GM23338 (cell line): Measurements from ENCODE around the gene LIMK2. TPM values are rescaled to one million over a fixed set of nuclear protein-coding genes. Genes with fewer than 3 reads are reported as not detected.

ENCODE experiments used
- ATAC-seq: fragments of 200-7000 bp; cut with Tn5 transposase; 3 replicates; pipeline ENCODE4 v1.9.1; 2020
- DNase-seq: peaks from one replicate; pipeline ENCODE4 v3.0.0-alpha.2; 2015; ENCODE audit warnings: low spot score
- H2AFZ ChIP-seq: fragments of 200-600 bp; sonication (generic); 2 replicates; pipeline ENCODE4 v1.8.0; 2016; ENCODE audit warnings: antibody characterized with exemption, mild to moderate bottlenecking, moderate library complexity
- H3F3A ChIP-seq: fragments of 200-600 bp; sonication (generic); replicated peaks from 2 replicates; pipeline ENCODE4 v1.8.0; 2017; ENCODE audit warnings: antibody characterized with exemption, mixed run types, low read depth
- H3K27ac ChIP-seq: fragments of 200-600 bp; sonication (generic); 2 replicates; pipeline ENCODE4 v1.6.1; 2016; ENCODE audit warnings: low read depth
- H3K27me3 ChIP-seq: fragments of 200-600 bp; sonication (generic); 2 replicates; pipeline ENCODE4 v1.8.0; 2016; ENCODE audit warnings: mild to moderate bottlenecking, mixed run types, moderate library complexity; ENCODE audit not compliant: insufficient read depth
- H3K36me3 ChIP-seq: fragments of 200-600 bp; sonication (generic); 2 replicates; pipeline ENCODE4 v1.8.0; 2016; ENCODE audit warnings: mild to moderate bottlenecking; ENCODE audit not compliant: insufficient read depth
- H3K4me1 ChIP-seq: fragments of 200-600 bp; sonication (generic); 2 replicates; pipeline ENCODE4 v1.8.0; 2016; ENCODE audit warnings: mild to moderate bottlenecking, moderate library complexity; ENCODE audit not compliant: insufficient read depth
- H3K4me2 ChIP-seq: fragments of 200-600 bp; sonication (generic); 2 replicates; pipeline ENCODE4 v1.7.1; 2017; ENCODE audit warnings: mixed run types
- H3K4me3 ChIP-seq: fragments of 200-600 bp; sonication (generic); 2 replicates; pipeline ENCODE4 v1.6.1; 2016; ENCODE audit warnings: mixed run types
- H3K79me2 ChIP-seq: fragments of 200-600 bp; sonication (generic); replicated peaks from 2 replicates; pipeline ENCODE4 v1.8.0; 2017; ENCODE audit warnings: mild to moderate bottlenecking; ENCODE audit not compliant: insufficient read depth
- H3K9me2 ChIP-seq: fragments of 200-600 bp; sonication (generic); 2 replicates; pipeline ENCODE4 v1.8.0; 2017; ENCODE audit not compliant: insufficient read depth
- H4K20me1 ChIP-seq: fragments of 200-600 bp; sonication (generic); replicated peaks from 2 replicates; pipeline ENCODE4 v1.8.0; 2017; ENCODE audit warnings: mild to moderate bottlenecking; ENCODE audit not compliant: insufficient read depth
- H3K27ac Mint-ChIP-seq: 2 replicates; pipeline ENCODE4 v1.8.0; 2020; ENCODE audit warnings: inconsistent platforms, mild to moderate bottlenecking, moderate library complexity, mixed read lengths
- H3K27me3 Mint-ChIP-seq: 3 replicates; pipeline ENCODE4 v1.8.0; 2022; ENCODE audit warnings: low read depth, mild to moderate bottlenecking, moderate library complexity, mixed read lengths, inconsistent platforms; ENCODE audit not compliant: insufficient read depth, poor library complexity
- H3K36me3 Mint-ChIP-seq: 3 replicates; pipeline ENCODE4 v1.8.0; 2021; ENCODE audit warnings: low read depth, mild to moderate bottlenecking, inconsistent platforms, moderate library complexity, mixed read lengths
- H3K4me1 Mint-ChIP-seq: 3 replicates; pipeline ENCODE4 v1.8.0; 2020; ENCODE audit warnings: mild to moderate bottlenecking, inconsistent platforms, mixed read lengths
- H3K4me3 Mint-ChIP-seq: 3 replicates; pipeline ENCODE4 v1.8.0; 2021; ENCODE audit warnings: moderate library complexity, mild to moderate bottlenecking, inconsistent platforms, mixed read lengths
- H3K9me3 Mint-ChIP-seq: 3 replicates; pipeline ENCODE4 v1.8.0; 2020; ENCODE audit warnings: moderate library complexity, mild to moderate bottlenecking, inconsistent platforms, mixed read lengths
- CREB1 ChIP-seq: fragments of 250-450 bp; sonication (Bioruptor Pico); IDR thresholded peaks from 2 replicates; pipeline ENCODE4 v1.5.0; 2020; ENCODE audit warnings: low read depth, mild to moderate bottlenecking, moderate library complexity
- CTCF ChIP-seq, 2 experiments: fragments of 200-600 bp in 1 of 2; sonication (generic) in 1 of 2; conservative IDR thresholded peaks; 2 replicates each; pipeline versions ENCODE4 v1.5.1 to v1.6.1; 2016 to 2017; ENCODE audit warnings: antibody characterized with exemption in 2 of 2, low read depth in 2 of 2, mild to moderate bottlenecking in 2 of 2, moderate library complexity in 1 of 2
- ETS1 ChIP-seq: IDR thresholded peaks from 2 replicates; pipeline ENCODE4 v1.6.1; 2016; ENCODE audit warnings: antibody characterized with exemption
- EZH2phosphoT487 ChIP-seq: fragments of 200-600 bp; sonication (generic); IDR thresholded peaks from one replicate; pipeline ENCODE4 v1.8.1; 2018; ENCODE audit warnings: antibody characterized with exemption; ENCODE audit not compliant: unreplicated experiment
- JUNB ChIP-seq: IDR thresholded peaks from one replicate; pipeline ENCODE4 v1.6.1; 2016; ENCODE audit warnings: antibody characterized with exemption; ENCODE audit not compliant: unreplicated experiment
- POLR2AphosphoS5 ChIP-seq: IDR thresholded peaks from 2 replicates; pipeline ENCODE4 v1.6.1; 2016; ENCODE audit warnings: antibody characterized with exemption, low read depth
- REST ChIP-seq: IDR thresholded peaks from one replicate; pipeline ENCODE4 v1.6.1; 2018; ENCODE audit warnings: antibody characterized with exemption; ENCODE audit not compliant: unreplicated experiment
- STAT1 ChIP-seq: IDR thresholded peaks from one replicate; pipeline ENCODE4 v1.6.1; 2016; ENCODE audit warnings: antibody characterized with exemption; ENCODE audit not compliant: unreplicated experiment
- ZNF114 ChIP-seq: fragments of 250-450 bp; sonication (Bioruptor Pico); IDR thresholded peaks from 2 replicates; pipeline ENCODE4 v1.5.0; 2020; ENCODE audit warnings: mild to moderate bottlenecking, moderate library complexity
- ZNF331 ChIP-seq: fragments of 250-450 bp; sonication (Bioruptor Pico); IDR thresholded peaks from 2 replicates; pipeline ENCODE4 v1.5.0; 2020; ENCODE audit warnings: low read depth, mild to moderate bottlenecking, moderate library complexity
- polyA plus RNA-seq: library from polyadenylated mRNA; unstranded; fragments of >200 nt; fragmentation: Nextera tagmentation; extraction: Ambion mirVana; gene quantifications from 2 replicates; pipeline ENCODE4 v1.2.1, GENCODE V29; 2016
- total RNA-seq: library from RNA; depleted of rRNA; stranded (reverse); fragments of >200 nt; shearing (Covaris generic); gene quantifications from 2 replicates; pipeline ENCODE4 v1.2.3, GENCODE V29; 2014

Gene LIMK2
- total and polyA plus RNA-seq, 2 experiments from 2014 or later, result 12.5 to 39.8 TPM

- Histone ChIP-seq H3F3A (0 out of 2 replicates have a peak, but pooled peaks cover 3% of the 10 kb centered on the region), H3K4me3 (no peak overlapping the region), H2AFZ (no peak overlapping the region), H4K20me1 (no peaks in the 10 kb centered on the region), H3K79me2 (no peaks in the 10 kb centered on the region), H3K4me2 (no peak overlapping the region), H3K9me2 (no peaks in the 10 kb centered on the region), H3K27ac (no peak overlapping the region), H3K36me3 (peaks cover 23% of the 10 kb centered on the region), H3K4me1 (no peaks in the 10 kb centered on the region), H3K27me3 (no peaks in the 10 kb centered on the region)
- Mint-ChIP-seq H3K36me3 (peaks cover 56% of the 10 kb centered on the region), H3K4me3 (no peak overlapping the region), H3K4me1 (peaks cover 7% of the 10 kb centered on the region), H3K9me3 (no peaks in the 10 kb centered on the region), H3K27me3 (no peaks in the 10 kb centered on the region), H3K27ac (no peak overlapping the region)
- ATAC-seq, result no peak
- DNase-seq, result no peak
- no peak for TF ChIP-seq JUNB
- no peak for TF ChIP-seq ZNF114 (CRISPR knock-in tag)
- no peak for TF ChIP-seq ZNF331
- no peak for TF ChIP-seq EZH2phosphoT487
- TF ChIP-seq REST, result no peak
- no peak for TF ChIP-seq POLR2AphosphoS5
Observed at GRCh38 chr22:31275576-31275975, 63.5 kb downstream of the LIMK2 start.

GRCh38 chr22:31276426-31277167 is 64.5 kb downstream of the LIMK2 start:
- H3K4me2 ChIP-seq, result no peak overlapping the region
- TF ChIP-seq EZH2phosphoT487 (no peak), CREB1 (no peak), REST (no peak), CTCF (conservative IDR thresholded peaks at IDR 0.05; ENCODE audit: low read depth in 2 of 2) (no peak), ETS1 (no peak), STAT1 (no peak), ZNF331 (no peak)
- Mint-ChIP-seq H3K27me3 (peaks cover 2% of the 10 kb centered on the region), H3K9me3 (no peaks in the 10 kb centered on the region), H3K4me3 (no peak overlapping the region), H3K4me1 (0 out of 3 replicates have a peak, but pooled peaks cover 2% of the 10 kb centered on the region), H3K27ac (no peak overlapping the region), H3K36me3 (peaks cover 49% of the 10 kb centered on the region)
- no peak overlapping the region for H3K4me3 ChIP-seq
- no peaks in the 10 kb centered on the region for H3F3A ChIP-seq
- ATAC-seq, result no peak
- no peak for DNase-seq
- no peaks in the 10 kb centered on the region for H3K9me2 ChIP-seq
- H3K79me2 ChIP-seq, result no peaks in the 10 kb centered on the region
- no peak overlapping the region for H2AFZ ChIP-seq
- no peaks in the 10 kb centered on the region for H3K4me1 ChIP-seq
- peaks cover 23% of the 10 kb centered on the region for H3K36me3 ChIP-seq
- H4K20me1 ChIP-seq, result no peaks in the 10 kb centered on the region
- H3K27ac ChIP-seq, result no peak overlapping the region
- no peaks in the 10 kb centered on the region for H3K27me3 ChIP-seq
